HG03175 (cell line): Measurements from ENCODE around the gene SLC22A4.

Experiments used
- ATAC-seq: cut with Tn5 transposase; IDR thresholded peaks from one replicate; pipeline ENCODE4 v1.9.1; 2021; ENCODE audit warnings: mild to moderate bottlenecking, moderate library complexity; ENCODE audit not compliant: unreplicated experiment

Gene SLC22A4

DNA sequence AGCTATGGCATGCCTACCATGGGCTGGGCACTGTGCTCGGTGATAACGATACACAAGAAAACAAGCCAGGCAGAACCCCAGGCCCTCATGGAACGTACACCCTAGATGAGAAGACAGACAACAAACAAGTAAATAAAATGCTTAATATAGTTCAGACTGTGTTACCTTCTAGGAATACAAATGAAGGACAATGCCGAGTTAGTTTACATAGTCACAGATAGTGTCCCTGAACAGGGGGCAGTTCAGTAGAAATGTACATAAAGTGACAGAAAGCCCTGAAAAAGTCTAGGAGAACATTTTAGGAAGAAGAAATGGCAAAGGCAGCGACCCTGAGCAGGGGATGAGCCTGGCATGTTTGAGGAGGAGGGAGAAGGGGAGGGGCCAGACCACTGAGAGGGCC, 97.1 kb downstream of the SLC22A4 start:
- no peak for ATAC-seq

DNA sequence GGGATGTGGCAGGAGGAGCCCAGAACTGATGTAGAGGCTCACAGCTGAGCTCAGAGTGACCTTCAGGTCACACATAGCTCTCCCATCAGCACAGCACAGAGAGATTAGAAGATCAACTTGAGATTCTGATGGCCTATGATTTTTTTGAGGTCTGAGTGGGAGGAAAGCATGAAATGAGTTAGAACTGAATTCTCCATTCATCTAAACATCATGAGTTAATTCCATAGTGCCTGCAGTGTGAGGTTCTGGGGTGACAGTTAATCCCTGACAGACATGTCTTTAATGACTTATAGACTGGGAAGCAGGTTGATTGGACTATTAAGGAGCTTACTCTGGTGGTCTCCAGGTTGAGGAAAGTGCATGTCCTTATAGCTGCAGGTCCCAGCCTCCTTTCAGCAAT, 97.7 kb downstream of the SLC22A4 start:
- ATAC-seq: no peak

DNA sequence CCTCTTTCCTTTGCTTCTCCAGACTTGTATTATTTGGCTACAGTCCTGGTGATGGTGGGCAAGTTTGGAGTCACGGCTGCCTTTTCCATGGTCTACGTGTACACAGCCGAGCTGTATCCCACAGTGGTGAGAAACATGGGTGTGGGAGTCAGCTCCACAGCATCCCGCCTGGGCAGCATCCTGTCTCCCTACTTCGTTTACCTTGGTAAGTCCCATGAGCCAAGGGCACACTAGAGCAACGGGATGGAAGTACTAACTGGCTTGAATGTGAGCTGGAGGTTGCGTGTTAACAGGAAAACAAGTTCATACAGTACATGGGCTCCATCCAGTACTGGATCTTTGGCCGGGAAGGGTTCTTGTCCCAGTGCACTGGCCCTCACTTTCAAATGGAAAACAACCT, 98.2 kb downstream of the SLC22A4 start:
- no peak for ATAC-seq

GRCh38 chr5:132392978-132393825, 99.0 kb downstream of the SLC22A4 start:
- ATAC-seq: no peak
